Astrocyte of the cerebellum (primary cell): ENCODE results near the gene CHRNA5.

Experiments
- DNase-seq: peaks from one replicate; pipeline ENCODE4 v3.0.0-alpha.2; 2011; ENCODE audit warnings: low read depth
- H3K4me3 ChIP-seq: 2 replicates; pipeline ENCODE4 v1.5.1; 2011; ENCODE audit warnings: mild to moderate bottlenecking, low read depth, low read length, moderate library complexity
- in situ Hi-C: cut with HindIII; loops from 2 replicates; pipeline ENCODE4 v1.10.0; 2017; ENCODE audit warnings: low sequenced_read_pairs
- TF ChIP-seq, protein P1 (sequence below): IDR thresholded peaks from 2 replicates; pipeline ENCODE4 v1.5.1; 2012; ENCODE audit warnings: low read length, low read depth, moderate library complexity, mild to moderate bottlenecking; ENCODE audit errors: missing control alignments

The CHRNA5 gene

DNA sequence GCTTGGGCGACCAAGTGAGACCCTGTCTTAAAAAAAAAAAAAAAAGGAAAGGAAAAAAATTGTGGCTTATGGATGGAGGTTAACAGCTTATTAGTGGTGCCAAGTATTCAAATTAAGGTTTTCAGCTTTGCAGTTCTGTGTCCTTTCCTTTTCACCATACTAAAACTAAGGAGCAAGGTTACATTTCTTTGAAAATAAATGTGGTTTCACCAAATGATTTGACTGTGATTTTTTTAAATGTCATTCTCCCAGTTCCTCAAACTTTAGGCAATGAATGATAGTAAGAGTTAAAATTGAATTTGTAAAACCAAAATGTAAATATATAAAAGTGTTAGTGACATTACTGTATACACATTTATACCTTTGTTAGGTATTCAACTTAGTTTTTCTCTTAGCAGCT, 9.6 kb downstream of the CHRNA5 start:
- in situ Hi-C loops, result no loop called here
- no peak for DNase-seq
- TF ChIP-seq, protein P1, sequence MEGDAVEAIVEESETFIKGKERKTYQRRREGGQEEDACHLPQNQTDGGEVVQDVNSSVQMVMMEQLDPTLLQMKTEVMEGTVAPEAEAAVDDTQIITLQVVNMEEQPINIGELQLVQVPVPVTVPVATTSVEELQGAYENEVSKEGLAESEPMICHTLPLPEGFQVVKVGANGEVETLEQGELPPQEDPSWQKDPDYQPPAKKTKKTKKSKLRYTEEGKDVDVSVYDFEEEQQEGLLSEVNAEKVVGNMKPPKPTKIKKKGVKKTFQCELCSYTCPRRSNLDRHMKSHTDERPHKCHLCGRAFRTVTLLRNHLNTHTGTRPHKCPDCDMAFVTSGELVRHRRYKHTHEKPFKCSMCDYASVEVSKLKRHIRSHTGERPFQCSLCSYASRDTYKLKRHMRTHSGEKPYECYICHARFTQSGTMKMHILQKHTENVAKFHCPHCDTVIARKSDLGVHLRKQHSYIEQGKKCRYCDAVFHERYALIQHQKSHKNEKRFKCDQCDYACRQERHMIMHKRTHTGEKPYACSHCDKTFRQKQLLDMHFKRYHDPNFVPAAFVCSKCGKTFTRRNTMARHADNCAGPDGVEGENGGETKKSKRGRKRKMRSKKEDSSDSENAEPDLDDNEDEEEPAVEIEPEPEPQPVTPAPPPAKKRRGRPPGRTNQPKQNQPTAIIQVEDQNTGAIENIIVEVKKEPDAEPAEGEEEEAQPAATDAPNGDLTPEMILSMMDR, result no peak
- H3K4me3 ChIP-seq, result no peak overlapping the region

DNA sequence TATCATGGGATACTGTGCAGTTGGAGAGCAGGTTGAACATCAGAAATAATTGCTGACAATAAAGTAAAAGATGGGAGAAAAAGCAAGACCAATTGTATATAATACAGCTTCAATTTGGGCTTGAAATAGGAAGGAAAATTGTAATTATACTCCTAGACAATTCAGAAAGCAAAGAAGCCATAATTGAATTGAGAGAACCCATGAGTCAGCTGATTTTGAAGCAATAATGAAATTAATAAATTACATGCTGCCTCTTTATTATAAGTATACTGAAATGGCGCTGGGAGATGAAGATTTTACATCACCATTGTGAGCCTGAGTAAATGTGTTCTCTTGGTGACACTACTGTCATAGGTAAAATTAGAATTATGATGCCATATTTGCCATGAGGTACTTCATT, 32.3 kb downstream of the CHRNA5 start:
- TF ChIP-seq, protein P1, result no peak
- no peak overlapping the region for H3K4me3 ChIP-seq
- in situ Hi-C loops, result no loop called here
- no peak for DNase-seq

DNA sequence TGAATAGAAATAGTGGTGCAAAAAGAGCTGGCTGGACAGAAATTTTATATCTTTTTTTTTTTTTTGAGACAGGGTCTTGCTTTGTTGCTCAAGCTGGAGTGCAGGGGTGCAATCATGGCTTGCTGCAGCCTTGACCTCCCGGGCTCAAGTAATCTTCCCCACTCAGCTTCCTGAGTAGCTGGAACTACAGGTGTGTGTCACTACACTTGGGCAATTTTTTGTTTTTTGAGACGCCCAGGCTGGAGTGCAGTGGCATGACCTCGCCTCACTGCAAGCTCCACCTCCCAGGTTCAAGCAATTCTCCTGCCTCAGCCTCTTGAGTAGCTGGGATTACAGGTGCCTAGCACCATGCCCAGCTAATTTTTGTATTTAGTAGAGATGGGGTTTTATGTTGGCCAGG, 33.0 kb downstream of the CHRNA5 start:
- H3K4me3 ChIP-seq, result no peak overlapping the region
- in situ Hi-C loops, result no loop called here
- TF ChIP-seq, protein P1, result no peak
- DNase-seq, result no peak

DNA sequence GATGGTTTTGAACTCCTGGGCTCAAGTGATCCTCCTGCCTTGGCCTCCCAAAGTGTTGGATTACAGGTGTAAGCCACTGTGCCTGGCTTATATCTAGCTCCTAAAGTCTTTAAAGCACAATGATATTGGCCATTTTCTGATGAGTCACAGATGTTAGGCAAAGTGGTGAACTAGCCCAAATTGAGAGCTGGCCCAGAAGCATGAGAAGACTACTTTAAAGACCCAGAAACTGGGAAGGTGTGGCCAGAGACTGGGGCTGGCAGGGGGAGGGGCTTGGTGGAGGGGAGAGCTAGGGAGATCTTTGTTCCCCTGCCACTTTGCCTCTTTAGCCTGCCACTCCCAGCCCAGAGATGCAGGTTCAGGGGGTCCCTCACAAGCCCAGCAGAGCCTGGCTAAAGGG, 33.9 kb downstream of the CHRNA5 start:
- TF ChIP-seq, protein P1, result no peak
- no peak for DNase-seq
- in situ Hi-C loops, result no loop called here
- no peak overlapping the region for H3K4me3 ChIP-seq

DNA sequence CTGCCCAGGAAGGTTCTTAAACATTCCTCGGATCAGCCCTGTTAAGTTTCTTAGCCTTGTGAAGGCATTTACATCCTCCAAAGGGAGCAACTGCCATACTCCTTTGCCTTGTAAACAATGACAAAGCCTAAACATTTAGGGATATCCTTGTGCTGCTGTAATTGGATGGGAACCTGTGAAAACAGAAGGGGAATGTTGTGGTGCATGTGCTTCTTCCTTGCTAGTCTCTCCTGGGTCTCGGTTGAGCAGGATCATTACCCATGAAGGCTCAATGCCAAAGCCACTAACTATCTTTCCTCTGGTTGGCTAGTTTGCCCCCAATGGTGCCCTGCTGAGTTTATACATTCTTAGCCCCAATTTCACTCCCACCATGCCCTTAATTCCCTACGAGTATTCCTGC, 38.1 kb downstream of the CHRNA5 start:
- in situ Hi-C loops, result no loop called here
- no peak for DNase-seq
- H3K4me3 ChIP-seq, result no peak overlapping the region
- TF ChIP-seq, protein P1, result no peak

DNA sequence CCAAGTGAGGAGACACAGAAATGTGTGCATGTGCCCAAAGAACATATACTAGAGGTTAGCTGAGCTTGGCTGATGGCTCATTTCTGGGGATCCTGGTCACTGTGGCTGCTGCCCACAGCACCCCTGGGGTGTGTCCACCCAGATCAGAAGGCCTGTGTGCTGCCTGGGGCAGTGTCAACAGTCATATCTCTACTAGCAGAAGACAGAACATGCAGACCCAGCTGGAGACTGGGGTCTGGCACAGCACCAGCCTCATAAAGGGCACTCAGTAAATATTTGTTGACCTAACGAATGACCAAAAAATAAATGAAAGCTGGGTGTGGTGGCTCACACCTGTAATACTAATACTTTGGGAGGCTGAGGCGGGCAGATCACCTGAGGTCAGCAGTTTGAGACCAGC, 39.1 kb downstream of the CHRNA5 start:
- in situ Hi-C loops, result no loop called here
- DNase-seq, result no peak
- TF ChIP-seq, protein P1, result no peak
- no peak overlapping the region for H3K4me3 ChIP-seq

DNA sequence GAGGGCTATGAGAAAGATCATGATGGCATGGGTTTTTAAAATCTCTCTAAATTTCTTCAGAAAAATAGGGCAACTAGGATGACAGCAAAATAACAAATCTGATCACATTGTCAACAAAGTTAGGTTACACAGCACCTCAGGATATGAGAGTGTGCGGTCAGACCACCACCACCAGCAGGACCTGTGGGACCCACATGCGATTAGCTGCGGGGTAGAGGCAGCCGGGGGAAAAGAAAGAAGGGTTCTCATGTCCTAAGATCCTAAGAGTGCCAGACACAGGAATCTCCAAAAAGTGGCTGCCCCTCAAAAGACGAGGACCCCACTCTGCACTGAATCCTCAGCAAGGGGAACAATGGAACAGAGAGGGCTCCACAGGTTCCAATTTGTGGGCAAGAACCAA, 39.9 kb downstream of the CHRNA5 start:
- in situ Hi-C loops, result no loop called here

More for the DNA sequence above, 39.9 kb downstream of the CHRNA5 start:
- no peak for DNase-seq
- TF ChIP-seq, protein P1, result no peak
- no peak overlapping the region for H3K4me3 ChIP-seq
